WTC11 (cell line): Measurements from ENCODE around the gene CTNNA2. TPM values are rescaled to one million over a fixed set of nuclear protein-coding genes. Genes with fewer than 3 reads are reported as not detected.

Source experiments
- ATAC-seq: fragments of 200-7000 bp; cut with Tn5 transposase; 2 replicates; pipeline ENCODE4 v1.10.0; 2021; ENCODE audit warnings: mild to moderate bottlenecking, moderate library complexity
- CTCF ChIA-PET: fragments of 300-600 bp; sonication (Branson Sonifier 250); formaldehyde crosslinking; loops from one replicate; lab custom pipeline; 2021; ENCODE audit warnings: antibody characterized with exemption; lab: Charles Lee
- POLR2A ChIA-PET: fragments of 350-600 bp; sonication (Branson Sonifier 250); formaldehyde crosslinking; loops from one replicate; lab custom pipeline; 2021; ENCODE audit warnings: antibody characterized with exemption; lab: Charles Lee
- DNase-seq: peaks from one replicate; pipeline ENCODE4 v3.0.0; 2021; ENCODE audit warnings: low spot score
- H3K27ac Mint-ChIP-seq: 2 replicates; pipeline ENCODE4 v1.8.0; 2021; ENCODE audit warnings: mixed read lengths
- H3K27me3 Mint-ChIP-seq: 2 replicates; pipeline ENCODE4 v1.8.0; 2021; ENCODE audit warnings: low read depth, mild to moderate bottlenecking, moderate library complexity, mixed read lengths
- H3K36me3 Mint-ChIP-seq: 2 replicates; pipeline ENCODE4 v1.8.0; 2021; ENCODE audit warnings: mixed read lengths
- H3K4me1 Mint-ChIP-seq: 2 replicates; pipeline ENCODE4 v1.8.0; 2022; ENCODE audit warnings: mixed read lengths
- H3K4me3 Mint-ChIP-seq: 2 replicates; pipeline ENCODE4 v1.8.0; 2021; ENCODE audit warnings: mild to moderate bottlenecking, moderate library complexity, mixed read lengths
- H3K9me3 Mint-ChIP-seq: 2 replicates; pipeline ENCODE4 v1.8.0; 2021; ENCODE audit warnings: mixed read lengths
- ATF1 ChIP-seq: sonication (generic); formaldehyde crosslinking; IDR thresholded peaks from 2 replicates; pipeline ENCODE4 v1.8.1; 2023; ENCODE audit warnings: mild to moderate bottlenecking, moderate library complexity, missing genetic modification reagents
- ATF3 ChIP-seq: sonication (generic); formaldehyde crosslinking; conservative IDR thresholded peaks from 2 replicates; pipeline ENCODE4 v1.8.1; 2022; ENCODE audit warnings: mild to moderate bottlenecking, missing genetic modification reagents
- CBFB ChIP-seq: sonication (generic); formaldehyde crosslinking; IDR thresholded peaks from 2 replicates; pipeline ENCODE4 v1.8.1; 2022; ENCODE audit warnings: mild to moderate bottlenecking, low read depth, missing genetic modification reagents
- CDX4 ChIP-seq: fragments of 250-450 bp; sonication (Bioruptor Pico); IDR thresholded peaks from 2 replicates; pipeline ENCODE4 v1.9.0; 2021; ENCODE audit warnings: moderate library complexity, mild to moderate bottlenecking, inconsistent platforms, borderline replicate concordance
- CTCF ChIP-seq: fragments of 200-600 bp; IDR thresholded peaks from 2 replicates; pipeline ENCODE4 v1.8.0; 2022; ENCODE audit warnings: antibody characterized with exemption
- EMX1 ChIP-seq: fragments of 250-450 bp; sonication (Bioruptor Pico); IDR thresholded peaks from 2 replicates; pipeline ENCODE4 v1.8.0; 2021; ENCODE audit warnings: mild to moderate bottlenecking
- ESRRA ChIP-seq: sonication (generic); formaldehyde crosslinking; IDR thresholded peaks from 2 replicates; pipeline ENCODE4 v1.8.1; 2022; ENCODE audit warnings: mild to moderate bottlenecking, missing genetic modification reagents, borderline replicate concordance
- GABPB1 ChIP-seq: sonication (generic); formaldehyde crosslinking; IDR thresholded peaks from 2 replicates; pipeline ENCODE4 v1.8.1; 2023; ENCODE audit warnings: mild to moderate bottlenecking, missing genetic modification reagents
- IRF2 ChIP-seq: sonication (generic); formaldehyde crosslinking; IDR thresholded peaks from 2 replicates; pipeline ENCODE4 v1.8.0; 2022; ENCODE audit warnings: low read depth, missing genetic modification reagents, borderline replicate concordance
- MLX ChIP-seq: sonication (generic); formaldehyde crosslinking; IDR thresholded peaks from 2 replicates; pipeline ENCODE4 v1.8.1; 2023; ENCODE audit warnings: mild to moderate bottlenecking, missing genetic modification reagents, moderate library complexity
- MYBL2 ChIP-seq: sonication (generic); formaldehyde crosslinking; IDR thresholded peaks from 2 replicates; pipeline ENCODE4 v1.8.1; 2023; ENCODE audit warnings: mild to moderate bottlenecking, moderate library complexity, missing genetic modification reagents
- NFYB ChIP-seq: sonication (generic); formaldehyde crosslinking; conservative IDR thresholded peaks from 2 replicates; pipeline ENCODE4 v1.8.0; 2022; ENCODE audit warnings: low read depth, missing genetic modification reagents
- NR1H2 ChIP-seq: sonication (generic); formaldehyde crosslinking; IDR thresholded peaks from 2 replicates; pipeline ENCODE4 v1.9.0; 2021; ENCODE audit warnings: mild to moderate bottlenecking, moderate library complexity, missing genetic modification reagents
- OVOL2 ChIP-seq: fragments of 250-450 bp; sonication (Bioruptor Pico); IDR thresholded peaks from 2 replicates; pipeline ENCODE4 v1.9.0; 2021; ENCODE audit warnings: mild to moderate bottlenecking, borderline replicate concordance
- PRDM15 ChIP-seq: sonication (generic); formaldehyde crosslinking; IDR thresholded peaks from 2 replicates; pipeline ENCODE4 v1.8.0; 2022; ENCODE audit warnings: missing genetic modification reagents
- RORB ChIP-seq: fragments of 250-450 bp; sonication (Bioruptor Pico); IDR thresholded peaks from 2 replicates; pipeline ENCODE4 v1.9.0; 2021; ENCODE audit warnings: mild to moderate bottlenecking
- SMAD4 ChIP-seq: sonication (generic); formaldehyde crosslinking; IDR thresholded peaks from 2 replicates; pipeline ENCODE4 v1.8.0; 2022; ENCODE audit warnings: mild to moderate bottlenecking, missing genetic modification reagents
- TCF7 ChIP-seq: sonication (generic); formaldehyde crosslinking; IDR thresholded peaks from 2 replicates; pipeline ENCODE4 v1.8.0; 2022; ENCODE audit warnings: mild to moderate bottlenecking, low read depth, missing genetic modification reagents, moderate library complexity
- TEAD1 ChIP-seq: sonication (generic); formaldehyde crosslinking; IDR thresholded peaks from 2 replicates; pipeline ENCODE4 v1.8.0; 2022; ENCODE audit warnings: mild to moderate bottlenecking, missing genetic modification reagents
- ZNF219 ChIP-seq: sonication (generic); formaldehyde crosslinking; IDR thresholded peaks from 2 replicates; pipeline ENCODE4 v1.8.0; 2023; ENCODE audit warnings: missing genetic modification reagents, mild to moderate bottlenecking, borderline replicate concordance
- ZNF416 ChIP-seq: fragments of 250-450 bp; sonication (Bioruptor Pico); IDR thresholded peaks from 2 replicates; pipeline ENCODE4 v1.9.0; 2021; ENCODE audit warnings: mild to moderate bottlenecking, inconsistent platforms
- ZNF423 ChIP-seq: fragments of 250-450 bp; sonication (Bioruptor Pico); IDR thresholded peaks from 2 replicates; pipeline ENCODE4 v2.1.2; 2022; ENCODE audit warnings: mild to moderate bottlenecking, moderate library complexity
- ZNF532 ChIP-seq: fragments of 250-450 bp; sonication (Bioruptor Pico); IDR thresholded peaks from 2 replicates; pipeline ENCODE4 v1.9.0; 2021; ENCODE audit warnings: mild to moderate bottlenecking, borderline replicate concordance
- total RNA-seq: library from RNA; stranded (reverse); gene quantifications from 3 replicates; pipeline ENCODE4 v1.2.3, GENCODE V29; 2021

The CTNNA2 gene
- total RNA-seq, 1 experiment from 2014 or later = 3.8 TPM

- DNase-seq = no peak
- Mint-ChIP-seq H3K4me3 (no peak overlapping the region), H3K4me1 (peaks cover 16% of the 10 kb centered on the region), H3K9me3 (peaks cover 3% of the 10 kb centered on the region; the same call in 1 of the 2 replicates), H3K36me3 (no peaks in the 10 kb centered on the region), H3K27me3 (no peaks in the 10 kb centered on the region), H3K27ac (no peak overlapping the region)
- ATAC-seq = no peak
- no peak for TF ChIP-seq NR1H2 (CRISPR knock-in tag)
- TF ChIP-seq EMX1 (CRISPR knock-in tag) = no peak
- no peak for TF ChIP-seq TEAD1
- TF ChIP-seq GABPB1 = no peak
- no peak for TF ChIP-seq OVOL2 (CRISPR knock-in tag)
- no peak for TF ChIP-seq RORB (CRISPR knock-in tag)
- no peak for TF ChIP-seq IRF2 (CRISPR knock-in tag)
- TF ChIP-seq SMAD4 (CRISPR knock-in tag) = no peak
- TF ChIP-seq ZNF423 (CRISPR knock-in tag) = no peak
- TF ChIP-seq ATF3 (CRISPR knock-in tag) = no peak
- no peak for TF ChIP-seq CTCF
- TF ChIP-seq ZNF416 (CRISPR knock-in tag) = no peak
- no peak for TF ChIP-seq TCF7 (CRISPR knock-in tag)
- no peak for TF ChIP-seq ZNF532 (CRISPR knock-in tag)
- ChIA-PET CTCF (no interaction called here), POLR2A (no interaction called here)
Measured at GRCh38 chr2:79945653-79946445, 433.0 kb downstream of the CTNNA2 start.

GRCh38 chr2:79947751-79948150 is 434.9 kb downstream of the CTNNA2 start:
- peak; percentile 38; the same call in 1 of the 2 replicates for ATAC-seq
- no peaks in the 10 kb centered on the region for H3K27me3 Mint-ChIP-seq
- TF ChIP-seq PRDM15 (CRISPR knock-in tag) (no peak), ZNF219 (no peak), ATF1 (CRISPR knock-in tag) (no peak), CDX4 (CRISPR knock-in tag) (no peak), MYBL2 (CRISPR knock-in tag) (no peak), CBFB (no peak), ZNF423 (CRISPR knock-in tag) (no peak), ESRRA (CRISPR knock-in tag) (no peak), NFYB (CRISPR knock-in tag) (no peak), MLX (CRISPR knock-in tag) (no peak)

More at GRCh38 chr2:79947751-79948150, 434.9 kb downstream of the CTNNA2 start:
- Mint-ChIP-seq H3K27ac (no peak overlapping the region), H3K4me1 (peaks cover 19% of the 10 kb centered on the region), H3K9me3 (peaks cover 3% of the 10 kb centered on the region; the same call in 1 of the 2 replicates), H3K4me3 (no peak overlapping the region), H3K36me3 (no peaks in the 10 kb centered on the region)
- no peak for DNase-seq
- POLR2A ChIA-PET = no interaction called here
- CTCF ChIA-PET = no interaction called here
